Neural cell (in vitro differentiated cells): ENCODE results near the gene NOTUM. TPM values are rescaled to one million over a fixed set of nuclear protein-coding genes. Genes with fewer than 3 reads are reported as not detected.

ENCODE experiments used
- H2AFZ ChIP-seq: fragments of 200-600, 300-800 bp; sonication (generic), shearing (Covaris generic); 2 replicates; pipeline ENCODE4 v1.6.0; 2014; ENCODE audit warnings: low read depth, mild to moderate bottlenecking, antibody characterized with exemption, low read length, moderate library complexity
- H3F3A ChIP-seq: fragments of 200-600 bp; shearing (Covaris generic); 2 replicates; pipeline ENCODE4 v1.6.1; 2016; ENCODE audit warnings: mild to moderate bottlenecking, moderate library complexity, mixed read lengths, antibody characterized with exemption, low read length; ENCODE audit not compliant: insufficient read depth, poor library complexity, severe bottlenecking
- H3K27ac ChIP-seq: fragments of 200-600, 300-800 bp; sonication (generic), shearing (Covaris generic); 2 replicates; pipeline ENCODE4 v1.5.1; 2014; ENCODE audit warnings: mild to moderate bottlenecking, low read length, moderate library complexity
- H3K27me3 ChIP-seq: fragments of 300-800, 200-600 bp; sonication (generic), shearing (Covaris generic); 2 replicates; pipeline ENCODE4 v1.6.0; 2014; ENCODE audit warnings: mild to moderate bottlenecking, low read depth, low read length, moderate library complexity; ENCODE audit not compliant: insufficient read depth
- H3K36me3 ChIP-seq: fragments of 300-800, 200-600 bp; sonication (generic), shearing (Covaris generic); 2 replicates; pipeline ENCODE4 v1.5.1; 2014; ENCODE audit warnings: mild to moderate bottlenecking, antibody characterized with exemption, low read length, moderate library complexity; ENCODE audit not compliant: insufficient read depth
- H3K4me2 ChIP-seq: fragments of 300-800, 200-600 bp; sonication (generic), shearing (Covaris generic); 2 replicates; pipeline ENCODE4 v1.6.0; 2014; ENCODE audit warnings: mild to moderate bottlenecking, low read length
- H3K4me3 ChIP-seq: fragments of 300-800, 200-600 bp; sonication (generic), shearing (Covaris generic); 2 replicates; pipeline ENCODE4 v1.5.1; 2014; ENCODE audit warnings: mild to moderate bottlenecking, low read length, moderate library complexity
- H3K79me2 ChIP-seq: fragments of 200-600 bp; shearing (Covaris generic); replicated peaks from 2 replicates; pipeline ENCODE4 v1.6.0; 2014; ENCODE audit warnings: mild to moderate bottlenecking, low read length, moderate library complexity; ENCODE audit not compliant: insufficient read depth
- H3K9ac ChIP-seq: fragments of 300-800, 200-600 bp; sonication (generic), shearing (Covaris generic); 2 replicates; pipeline ENCODE4 v1.6.1; 2016; ENCODE audit warnings: mild to moderate bottlenecking, low read length, mixed read lengths
- H3K9me2 ChIP-seq: fragments of 200-600 bp; shearing (Covaris generic); 2 replicates; pipeline ENCODE4 v1.6.1; 2016; ENCODE audit warnings: mild to moderate bottlenecking, low read length, mixed read lengths; ENCODE audit not compliant: insufficient read depth
- H3K9me3 ChIP-seq: fragments of 200-600, 300-800 bp; sonication (generic), shearing (Covaris generic); 2 replicates; pipeline ENCODE4 v1.6.1; 2016; ENCODE audit warnings: mild to moderate bottlenecking, mixed run types, low read length, moderate library complexity, mixed read lengths
- H4K20me1 ChIP-seq: fragments of 200-600 bp; shearing (Covaris generic); 2 replicates; pipeline ENCODE4 v1.6.1; 2016; ENCODE audit warnings: mild to moderate bottlenecking, mixed run types; ENCODE audit not compliant: insufficient read depth
- CTCF ChIP-seq: fragments of 450-650 bp; IDR thresholded peaks from 2 replicates; pipeline ENCODE4 v1.5.1; 2014; ENCODE audit warnings: antibody characterized with exemption, mild to moderate bottlenecking, moderate library complexity; ENCODE audit not compliant: poor library complexity, severe bottlenecking
- EP300 ChIP-seq: fragments of 450-650 bp; conservative IDR thresholded peaks from 2 replicates; pipeline ENCODE4 v1.6.1; 2014; ENCODE audit warnings: antibody characterized with exemption, mild to moderate bottlenecking, moderate library complexity; ENCODE audit not compliant: poor library complexity, severe bottlenecking
- EZH2 ChIP-seq: fragments of 200-600, 300-800 bp; shearing (Covaris generic), sonication (generic); IDR thresholded peaks from 2 replicates; pipeline ENCODE4 v1.6.1; 2014; ENCODE audit warnings: antibody characterized with exemption, low read length, borderline replicate concordance, mild to moderate bottlenecking; ENCODE audit not compliant: insufficient read depth, poor library complexity, severe bottlenecking
- MXI1 ChIP-seq: fragments of 450-650 bp; conservative IDR thresholded peaks from 2 replicates; pipeline ENCODE4 v1.6.1; 2014; ENCODE audit warnings: antibody characterized with exemption, mild to moderate bottlenecking; ENCODE audit not compliant: poor library complexity, severe bottlenecking
- POLR2AphosphoS5 ChIP-seq: IDR thresholded peaks from 2 replicates; pipeline ENCODE4 v1.6.1; 2012
- RAD21 ChIP-seq: fragments of 450-650 bp; conservative IDR thresholded peaks from 2 replicates; pipeline ENCODE4 v1.6.1; 2014; ENCODE audit warnings: antibody characterized with exemption, mild to moderate bottlenecking, moderate library complexity
- REST ChIP-seq: IDR thresholded peaks from 2 replicates; pipeline ENCODE4 v1.6.1; 2012; ENCODE audit warnings: borderline replicate concordance
- SMC3 ChIP-seq: fragments of 450-650 bp; conservative IDR thresholded peaks from 2 replicates; pipeline ENCODE4 v1.6.1; 2014; ENCODE audit warnings: antibody characterized with exemption, mild to moderate bottlenecking, moderate library complexity; ENCODE audit not compliant: poor library complexity
- TAF1 ChIP-seq: IDR thresholded peaks from 2 replicates; pipeline ENCODE4 v1.6.1; 2012; ENCODE audit warnings: low read depth
- polyA plus RNA-seq: library from polyadenylated mRNA; depleted of rRNA; stranded (reverse); fragments of >200 nt; gene quantifications from 2 replicates; pipeline ENCODE4 v1.2.3, GENCODE V29; 2014

NOTUM gene
- polyA plus RNA-seq, 1 donor from 2014 or later = not detected

- Histone ChIP-seq H3K27me3 (no peaks in the 10 kb centered on the region), H4K20me1 (no peaks in the 10 kb centered on the region), H3K9me3 (no peaks in the 10 kb centered on the region), H3K4me3 (peak overlapping the region; percentile 55), H3K27ac (peak overlapping the region; percentile 73), H2AFZ (no peak overlapping the region), H3K36me3 (no peaks in the 10 kb centered on the region), H3F3A (no peaks in the 10 kb centered on the region), H3K9ac (peak overlapping the region; percentile 66), H3K4me2 (peak overlapping the region; percentile 39), H3K9me2 (no peaks in the 10 kb centered on the region), H3K79me2 (no peaks in the 10 kb centered on the region)
- TF ChIP-seq RAD21 (no peak), CTCF (no peak), EP300 (no peak), SMC3 (no peak), REST (no peak), EZH2 (no peak), MXI1 (no peak), TAF1 (no peak), POLR2AphosphoS5 (no peak)
Observed at GRCh38 chr17:81942167-81942553, 18.8 kb downstream of the NOTUM start.

- Histone ChIP-seq H4K20me1 (no peaks in the 10 kb centered on the region), H3K36me3 (no peaks in the 10 kb centered on the region), H3K4me3 (peak overlapping the region; percentile 55), H3K9me2 (no peaks in the 10 kb centered on the region), H3K9me3 (no peaks in the 10 kb centered on the region), H3K79me2 (no peaks in the 10 kb centered on the region), H3K27me3 (no peaks in the 10 kb centered on the region), H3K4me2 (peak overlapping the region; percentile 39), H2AFZ (peak overlapping the region; percentile 4), H3K27ac (peak overlapping the region; percentile 73), H3F3A (no peaks in the 10 kb centered on the region), H3K9ac (peak overlapping the region; percentile 66)
- TF ChIP-seq SMC3 = no peak
- TF ChIP-seq REST = peak; percentile 67
- peak; percentile 19 for TF ChIP-seq CTCF
- peak; percentile 47 for TF ChIP-seq POLR2AphosphoS5
- TF ChIP-seq EZH2 = no peak
- TF ChIP-seq EP300 = peak; percentile 68
- TF ChIP-seq MXI1 = no peak
- TF ChIP-seq RAD21 = peak; percentile 34
- no peak for TF ChIP-seq TAF1
Observed at GRCh38 chr17:81941484-81942166, 19.4 kb downstream of the NOTUM start.
